ENCODE results near the gene ZAR1. TPM values are rescaled to one million over a fixed set of nuclear protein-coding genes. Genes with fewer than 3 reads are reported as not detected.

Gene ZAR1
- total RNA-seq, 1 experiment from 2014 or later, result not detected

GRCh38 chr4:48454591-48454990, 35.5 kb upstream of the ZAR1 start:
- intact Hi-C loops (cut with micrococcal nuclease; ENCODE audit: unreplicated experiment), result no loop called here

GRCh38 chr4:48461000-48461399, 29.1 kb upstream of the ZAR1 start:
- no peaks in the 10 kb centered on the region for H3K27me3 ChIP-seq (ENCODE audit: insufficient read depth, low read depth)
- CTCF ChIA-PET, result no interaction called here
- no peak for DNase-seq
- H3K9me2 ChIP-seq (ENCODE audit: insufficient read depth), result no peaks in the 10 kb centered on the region
- H3F3A ChIP-seq (ENCODE audit: insufficient read depth, low read depth), result no peaks in the 10 kb centered on the region
- BruUV-seq (replicated peaks), result no TSS peak
- POLR2A ChIA-PET (ENCODE audit: unreplicated experiment), result no interaction called here
- no peaks in the 10 kb centered on the region for H3K4me1 ChIP-seq (replicated peaks; ENCODE audit: insufficient read depth)
- no peak overlapping the region for H2AFZ ChIP-seq
- H3K9me3 ChIP-seq (ENCODE audit: insufficient read depth, low read depth), result no peaks in the 10 kb centered on the region
- TF ChIP-seq EZH2 (IDR thresholded peaks at IDR 0.05; ENCODE audit: low read depth) (no peak), CTCF (conservative IDR thresholded peaks at IDR 0.05) (no peak)
- H3K4me2 ChIP-seq, result no peak overlapping the region
- intact Hi-C loops (cut with micrococcal nuclease; ENCODE audit: unreplicated experiment), result no loop called here
- no peak overlapping the region for H3K4me3 ChIP-seq
- no peak overlapping the region for H3K27ac ChIP-seq
- H4K20me1 ChIP-seq (ENCODE audit: insufficient read depth), result no peaks in the 10 kb centered on the region
- H3K36me3 ChIP-seq (ENCODE audit: low read depth), result no peaks in the 10 kb centered on the region
- no peaks in the 10 kb centered on the region for H3K79me2 ChIP-seq (ENCODE audit: low read depth)

More at GRCh38 chr4:48454591-48454990, 35.5 kb upstream of the ZAR1 start:
- Histone ChIP-seq H3K9me3 (ENCODE audit: insufficient read depth, low read depth) (no peaks in the 10 kb centered on the region), H3K4me1 (replicated peaks; ENCODE audit: insufficient read depth) (no peaks in the 10 kb centered on the region), H3K79me2 (ENCODE audit: low read depth) (no peaks in the 10 kb centered on the region), H3K9me2 (ENCODE audit: insufficient read depth) (no peaks in the 10 kb centered on the region), H4K20me1 (ENCODE audit: insufficient read depth) (no peaks in the 10 kb centered on the region), H2AFZ (no peak overlapping the region), H3K4me3 (no peak overlapping the region), H3K4me2 (no peak overlapping the region), H3K27ac (no peak overlapping the region), H3K27me3 (ENCODE audit: insufficient read depth, low read depth) (no peaks in the 10 kb centered on the region), H3K36me3 (ENCODE audit: low read depth) (no peaks in the 10 kb centered on the region), H3F3A (ENCODE audit: insufficient read depth, low read depth) (no peaks in the 10 kb centered on the region)
- POLR2A ChIA-PET (ENCODE audit: unreplicated experiment), result no interaction called here
- CTCF ChIA-PET, result interaction anchor here (0.5 kb wide), 1 partner anchor 119 kb away, joined by 4 read pairs; no protein-coding TSS in a partner anchor
- TF ChIP-seq EZH2 (IDR thresholded peaks at IDR 0.05; ENCODE audit: low read depth) (no peak), CTCF (conservative IDR thresholded peaks at IDR 0.05) (no peak)
- BruUV-seq (replicated peaks), result no TSS peak
- DNase-seq, result no peak

- no TSS peak for BruUV-seq (replicated peaks)
- CTCF ChIA-PET, result no interaction called here
Observed at GRCh38 chr4:48462363-48462762, 27.7 kb upstream of the ZAR1 start.

More at GRCh38 chr4:48462363-48462762, 27.7 kb upstream of the ZAR1 start:
- Histone ChIP-seq H2AFZ (no peak overlapping the region), H3K27ac (no peak overlapping the region), H3F3A (ENCODE audit: insufficient read depth, low read depth) (no peaks in the 10 kb centered on the region), H3K4me1 (replicated peaks; ENCODE audit: insufficient read depth) (no peaks in the 10 kb centered on the region), H3K79me2 (ENCODE audit: low read depth) (no peaks in the 10 kb centered on the region), H3K9me2 (ENCODE audit: insufficient read depth) (no peaks in the 10 kb centered on the region), H3K9me3 (ENCODE audit: insufficient read depth, low read depth) (no peaks in the 10 kb centered on the region), H4K20me1 (ENCODE audit: insufficient read depth) (no peaks in the 10 kb centered on the region), H3K4me3 (no peak overlapping the region), H3K36me3 (ENCODE audit: low read depth) (no peaks in the 10 kb centered on the region), H3K27me3 (ENCODE audit: insufficient read depth, low read depth) (no peaks in the 10 kb centered on the region), H3K4me2 (no peak overlapping the region)
- TF ChIP-seq EZH2 (IDR thresholded peaks at IDR 0.05; ENCODE audit: low read depth) (no peak), CTCF (conservative IDR thresholded peaks at IDR 0.05) (no peak)
- DNase-seq, result no peak
- intact Hi-C loops (cut with micrococcal nuclease; ENCODE audit: unreplicated experiment), result no loop called here
- POLR2A ChIA-PET (ENCODE audit: unreplicated experiment), result no interaction called here
